Measurements from ENCODE around the gene ZBTB3. TPM values are rescaled to one million over a fixed set of nuclear protein-coding genes. Genes with fewer than 3 reads are reported as not detected.

Gene ZBTB3
- total and polyA plus RNA-seq, 2 of the 13 experiments (the other 11 are each of a cell fraction or from before 2014, with no cell fraction given): 3.4 to 5.2 TPM

- TF ChIP-seq, protein P1, sequence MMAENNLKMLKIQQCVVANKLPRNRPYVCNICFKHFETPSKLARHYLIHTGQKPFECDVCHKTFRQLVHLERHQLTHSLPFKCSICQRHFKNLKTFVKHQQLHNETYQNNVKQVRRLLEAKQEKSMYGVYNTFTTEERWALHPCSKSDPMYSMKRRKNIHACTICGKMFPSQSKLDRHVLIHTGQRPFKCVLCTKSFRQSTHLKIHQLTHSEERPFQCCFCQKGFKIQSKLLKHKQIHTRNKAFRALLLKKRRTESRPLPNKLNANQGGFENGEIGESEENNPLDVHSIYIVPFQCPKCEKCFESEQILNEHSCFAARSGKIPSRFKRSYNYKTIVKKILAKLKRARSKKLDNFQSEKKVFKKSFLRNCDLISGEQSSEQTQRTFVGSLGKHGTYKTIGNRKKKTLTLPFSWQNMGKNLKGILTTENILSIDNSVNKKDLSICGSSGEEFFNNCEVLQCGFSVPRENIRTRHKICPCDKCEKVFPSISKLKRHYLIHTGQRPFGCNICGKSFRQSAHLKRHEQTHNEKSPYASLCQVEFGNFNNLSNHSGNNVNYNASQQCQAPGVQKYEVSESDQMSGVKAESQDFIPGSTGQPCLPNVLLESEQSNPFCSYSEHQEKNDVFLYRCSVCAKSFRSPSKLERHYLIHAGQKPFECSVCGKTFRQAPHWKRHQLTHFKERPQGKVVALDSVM (CRISPR knock-in tag; IDR thresholded peaks at IDR 0.05): no peak
- TF ChIP-seq PPARG (CRISPR knock-in tag; conservative IDR thresholded peaks at IDR 0.05) (no peak), ZNF616 (CRISPR knock-in tag; IDR thresholded peaks at IDR 0.05; ENCODE audit: low read depth) (no peak), ZNF781 (CRISPR knock-in tag; IDR thresholded peaks at IDR 0.05; ENCODE audit: borderline replicate concordance, not compliant biosample characterization) (peak; percentile 34), POLR2A (IDR thresholded peaks at IDR 0.05; ENCODE audit: insufficient read depth in 1 of 2, low read depth in 2 of 2, low read length in 2 of 2) (0 out of 4 replicates have a peak, but pooled peaks of 1 of the 2 experiments have one; percentile 13), SP1 (IDR thresholded peaks at IDR 0.05) (no peak), SP1 (CRISPR knock-in tag; IDR thresholded peaks at IDR 0.05) (no peak), POLR2AphosphoS2 (IDR thresholded peaks at IDR 0.05; ENCODE audit: low read depth, low read length) (no peak), ZNF777 (CRISPR knock-in tag; IDR thresholded peaks at IDR 0.05) (peak; percentile 43; the same call in 1 of the 2 replicates), SIX4 (CRISPR knock-in tag; IDR thresholded peaks at IDR 0.05) (no peak), ZBTB8A (CRISPR knock-in tag; IDR thresholded peaks at IDR 0.05; ENCODE audit: borderline replicate concordance, low read depth) (no peak), SYNCRIP (IDR thresholded peaks at IDR 0.05; ENCODE audit: insufficient read depth, low read depth, low read length) (no peak), ZNF253 (CRISPR knock-in tag; IDR thresholded peaks at IDR 0.05; ENCODE audit: borderline replicate concordance) (no peak), EZH2 (conservative IDR thresholded peaks at IDR 0.05; ENCODE audit: low read depth, low read length) (no peak), PRMT3 (CRISPR knock-in tag; IDR thresholded peaks at IDR 0.05; ENCODE audit: borderline replicate concordance, low read depth) (no peak), CREBL2 (CRISPR knock-in tag; IDR thresholded peaks at IDR 0.05; ENCODE audit: borderline replicate concordance) (no peak), TAF1 (CRISPR knock-in tag; IDR thresholded peaks at IDR 0.05) (0 out of 2 replicates have a peak, but pooled peaks have one; percentile 18), TARDBP (CRISPR knock-in tag; IDR thresholded peaks at IDR 0.05) (no peak)
- TF ChIP-seq, protein P2, sequence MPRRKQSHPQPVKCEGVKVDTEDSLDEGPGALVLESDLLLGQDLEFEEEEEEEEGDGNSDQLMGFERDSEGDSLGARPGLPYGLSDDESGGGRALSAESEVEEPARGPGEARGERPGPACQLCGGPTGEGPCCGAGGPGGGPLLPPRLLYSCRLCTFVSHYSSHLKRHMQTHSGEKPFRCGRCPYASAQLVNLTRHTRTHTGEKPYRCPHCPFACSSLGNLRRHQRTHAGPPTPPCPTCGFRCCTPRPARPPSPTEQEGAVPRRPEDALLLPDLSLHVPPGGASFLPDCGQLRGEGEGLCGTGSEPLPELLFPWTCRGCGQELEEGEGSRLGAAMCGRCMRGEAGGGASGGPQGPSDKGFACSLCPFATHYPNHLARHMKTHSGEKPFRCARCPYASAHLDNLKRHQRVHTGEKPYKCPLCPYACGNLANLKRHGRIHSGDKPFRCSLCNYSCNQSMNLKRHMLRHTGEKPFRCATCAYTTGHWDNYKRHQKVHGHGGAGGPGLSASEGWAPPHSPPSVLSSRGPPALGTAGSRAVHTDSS (CRISPR knock-in tag; conservative IDR thresholded peaks at IDR 0.05): no peak
- TF ChIP-seq, protein P3, sequence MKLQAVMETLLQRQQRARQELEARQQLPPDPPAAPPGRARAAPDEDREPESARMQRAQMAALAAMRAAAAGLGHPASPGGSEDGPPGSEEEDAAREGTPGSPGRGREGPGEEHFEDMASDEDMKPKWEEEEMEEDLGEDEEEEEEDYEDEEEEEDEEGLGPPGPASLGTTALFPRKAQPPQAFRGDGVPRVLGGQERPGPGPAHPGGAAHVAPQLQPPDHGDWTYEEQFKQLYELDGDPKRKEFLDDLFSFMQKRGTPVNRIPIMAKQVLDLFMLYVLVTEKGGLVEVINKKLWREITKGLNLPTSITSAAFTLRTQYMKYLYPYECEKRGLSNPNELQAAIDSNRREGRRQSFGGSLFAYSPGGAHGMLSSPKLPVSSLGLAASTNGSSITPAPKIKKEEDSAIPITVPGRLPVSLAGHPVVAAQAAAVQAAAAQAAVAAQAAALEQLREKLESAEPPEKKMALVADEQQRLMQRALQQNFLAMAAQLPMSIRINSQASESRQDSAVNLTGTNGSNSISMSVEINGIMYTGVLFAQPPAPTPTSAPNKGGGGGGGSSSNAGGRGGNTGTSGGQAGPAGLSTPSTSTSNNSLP (IDR thresholded peaks at IDR 0.05; ENCODE audit: low read depth, low read length): no peak
- TF ChIP-seq, protein P4, sequence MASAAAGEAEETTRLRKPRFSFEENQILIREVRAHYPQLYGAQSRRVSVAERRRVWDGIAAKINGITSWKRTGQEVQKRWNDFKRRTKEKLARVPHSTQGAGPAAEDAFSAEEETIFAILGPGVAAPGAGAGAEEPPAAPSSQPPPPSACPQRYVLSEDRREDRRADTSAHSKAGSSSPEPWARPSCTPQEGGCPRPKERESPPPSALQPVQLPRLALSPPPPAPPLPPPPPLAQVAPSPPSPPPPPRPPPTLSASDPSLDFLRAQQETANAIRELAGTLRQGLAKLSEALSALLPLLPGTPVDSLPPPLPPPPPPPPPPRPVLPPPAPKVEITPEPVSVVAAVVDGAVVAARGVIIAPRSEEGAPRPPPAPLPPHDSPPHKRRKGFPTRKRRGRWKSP (CRISPR knock-in tag; IDR thresholded peaks at IDR 0.05): 0 out of 2 replicates have a peak, but pooled peaks have one; percentile 40
Observed at GRCh38 chr11:62770778-62771143, 16.8 kb upstream of the ZBTB3 start (continued).
